ENCODE results near the gene VRTN. TPM values are rescaled to one million over a fixed set of nuclear protein-coding genes. Genes with fewer than 3 reads are reported as not detected.
"Not testable (repeated sequence)": the region's sequence is repeated elsewhere in the genome, so short reads cannot be mapped to it uniquely, and the experiment has no call there.

Gene VRTN
- total and polyA plus RNA-seq, 4 donors: not detected

GRCh38 chr14:74313601-74314000, 34.7 kb upstream of the VRTN start:
- H3K9me3 ChIP-seq (ENCODE audit: control insufficient read depth, insufficient read depth, low read length): no peaks in the 10 kb centered on the region
- 82% methylated on average over 3 of the region's 5 CpGs for WGBS (ENCODE audit: insufficient coverage)
- DNase-seq (ENCODE audit: low read depth in 4 of 6, low spot score in 6 of 6): no peak

DNA sequence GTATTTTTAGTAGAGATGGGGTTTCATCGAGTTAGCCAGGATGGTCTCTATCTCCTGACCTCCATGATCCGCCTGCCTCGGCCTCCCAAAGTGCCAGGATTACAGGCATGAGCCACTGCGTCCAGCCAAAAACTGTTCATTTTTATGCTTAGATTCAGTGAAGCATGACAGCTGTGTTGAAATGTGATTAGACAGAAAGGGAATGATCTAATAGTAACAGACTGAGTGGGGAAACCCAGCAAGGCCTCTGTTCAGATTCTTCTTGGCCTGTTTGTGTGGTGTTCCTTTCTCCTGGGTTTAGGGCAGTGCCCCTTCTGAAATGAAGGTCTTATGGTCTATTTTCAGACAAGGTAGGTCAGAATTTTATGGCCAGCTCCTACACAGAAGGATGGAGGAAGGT, 33.7 kb upstream of the VRTN start:
- Histone ChIP-seq H3K4me1 (ENCODE audit: control insufficient read depth, insufficient read depth, low read length) (no peaks in the 10 kb centered on the region), H3K36me3 (ENCODE audit: control insufficient read depth, insufficient read depth, low read length) (no peaks in the 10 kb centered on the region), H3K4me3 (ENCODE audit: low read depth, low read length) (no peak overlapping the region), H3K27ac (ENCODE audit: low read depth, low read length) (no peak overlapping the region), H3K9me3 (ENCODE audit: control insufficient read depth, insufficient read depth, low read length) (no peaks in the 10 kb centered on the region), H3K27me3 (ENCODE audit: control insufficient read depth, insufficient read depth, low read length) (no peaks in the 10 kb centered on the region)
- DNase-seq (ENCODE audit: low read depth in 4 of 6, low spot score in 6 of 6): no peak
- WGBS (ENCODE audit: insufficient coverage): 82% methylated on average over 4 of the region's 4 CpGs

More at GRCh38 chr14:74313601-74314000, 34.7 kb upstream of the VRTN start:
- Histone ChIP-seq H3K4me1 (ENCODE audit: control insufficient read depth, insufficient read depth, low read length) (no peaks in the 10 kb centered on the region), H3K36me3 (ENCODE audit: control insufficient read depth, insufficient read depth, low read length) (no peaks in the 10 kb centered on the region), H3K4me3 (ENCODE audit: low read depth, low read length) (no peak overlapping the region), H3K27ac (ENCODE audit: low read depth, low read length) (no peak overlapping the region), H3K27me3 (ENCODE audit: control insufficient read depth, insufficient read depth, low read length) (no peaks in the 10 kb centered on the region)

DNA sequence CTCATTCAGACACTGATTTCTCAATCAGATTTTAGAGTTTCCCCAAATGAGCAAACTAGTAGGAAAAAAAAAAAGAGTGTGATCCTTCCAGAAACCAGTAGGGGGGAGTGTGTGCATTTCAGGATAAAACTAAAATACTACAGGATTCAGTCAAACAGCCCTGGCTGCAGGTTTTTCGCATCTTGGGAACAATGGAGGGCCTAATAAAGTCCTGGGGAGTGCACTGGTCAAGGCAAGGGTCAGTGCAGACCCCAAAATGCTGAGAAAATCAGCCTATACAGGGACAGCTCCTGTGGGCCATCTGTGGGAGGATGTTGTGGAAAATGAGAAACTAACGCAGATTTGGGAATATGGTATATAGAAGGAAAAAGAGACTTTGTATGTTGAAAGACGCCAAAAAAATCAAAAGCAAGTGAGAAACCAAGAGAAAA, 23.3 kb upstream of the VRTN start:
- Histone ChIP-seq H3K4me1 (ENCODE audit: control insufficient read depth, insufficient read depth, low read length) (peaks cover 10% of the 10 kb centered on the region), H3K27ac (ENCODE audit: low read depth, low read length) (no peak overlapping the region), H3K4me3 (ENCODE audit: low read depth, low read length) (no peak overlapping the region), H3K36me3 (ENCODE audit: control insufficient read depth, insufficient read depth, low read length) (no peaks in the 10 kb centered on the region), H3K9me3 (ENCODE audit: control insufficient read depth, insufficient read depth, low read length) (no peaks in the 10 kb centered on the region), H3K27me3 (ENCODE audit: control insufficient read depth, insufficient read depth, low read length) (no peaks in the 10 kb centered on the region)
- WGBS (ENCODE audit: insufficient coverage): 58% methylated on average over 2 of the region's 3 CpGs
- DNase-seq (ENCODE audit: low read depth in 4 of 6, low spot score in 6 of 6): peak in 5 of 6 donors; percentile 22 to 85 (median 53)

- no peaks in the 10 kb centered on the region for H3K9me3 ChIP-seq (ENCODE audit: control insufficient read depth, insufficient read depth, low read length)
- WGBS (ENCODE audit: insufficient coverage): 88% methylated on average over 2 of the region's 3 CpGs
- no peak overlapping the region for H3K27ac ChIP-seq (ENCODE audit: low read depth, low read length)
- DNase-seq (ENCODE audit: low read depth in 4 of 6, low spot score in 6 of 6): no peak
- H3K36me3 ChIP-seq (ENCODE audit: control insufficient read depth, insufficient read depth, low read length): no peaks in the 10 kb centered on the region
- peaks cover 10% of the 10 kb centered on the region for H3K4me1 ChIP-seq (ENCODE audit: control insufficient read depth, insufficient read depth, low read length)
- no peaks in the 10 kb centered on the region for H3K27me3 ChIP-seq (ENCODE audit: control insufficient read depth, insufficient read depth, low read length)
- H3K4me3 ChIP-seq (ENCODE audit: low read depth, low read length): no peak overlapping the region
Measured at GRCh38 chr14:74325446-74325845, 22.8 kb upstream of the VRTN start.

GRCh38 chr14:74326369-74327152, 21.7 kb upstream of the VRTN start:
- H3K4me3 ChIP-seq (ENCODE audit: low read depth, low read length): no peak overlapping the region
- H3K27ac ChIP-seq (ENCODE audit: low read depth, low read length): no peak overlapping the region
- DNase-seq (ENCODE audit: low read depth in 4 of 6, low spot score in 6 of 6): peak in 5 of 6 donors; percentile 17 to 75 (median 29)
- 7% methylated on average over 6 of the region's 10 CpGs for WGBS (ENCODE audit: insufficient coverage)
- no peaks in the 10 kb centered on the region for H3K9me3 ChIP-seq (ENCODE audit: control insufficient read depth, insufficient read depth, low read length)
- no peaks in the 10 kb centered on the region for H3K36me3 ChIP-seq (ENCODE audit: control insufficient read depth, insufficient read depth, low read length)
- H3K4me1 ChIP-seq (ENCODE audit: control insufficient read depth, insufficient read depth, low read length): peaks cover 10% of the 10 kb centered on the region
- H3K27me3 ChIP-seq (ENCODE audit: control insufficient read depth, insufficient read depth, low read length): no peaks in the 10 kb centered on the region

GRCh38 chr14:74329950-74330552, 18.2 kb upstream of the VRTN start:
- not testable (repeated sequence) for H3K9me3 ChIP-seq (ENCODE audit: control insufficient read depth, insufficient read depth, low read length); H3K36me3 ChIP-seq (ENCODE audit: control insufficient read depth, insufficient read depth, low read length)
- 89% methylated on average over 6 of the region's 9 CpGs for WGBS (ENCODE audit: insufficient coverage)

GRCh38 chr14:74333909-74334308, 14.4 kb upstream of the VRTN start:
- Histone ChIP-seq H3K4me1 (ENCODE audit: control insufficient read depth, insufficient read depth, low read length) (no peaks in the 10 kb centered on the region), H3K4me3 (ENCODE audit: low read depth, low read length) (no peak overlapping the region), H3K9me3 (ENCODE audit: control insufficient read depth, insufficient read depth, low read length) (no peaks in the 10 kb centered on the region), H3K27me3 (ENCODE audit: control insufficient read depth, insufficient read depth, low read length) (no peaks in the 10 kb centered on the region), H3K27ac (ENCODE audit: low read depth, low read length) (no peak overlapping the region), H3K36me3 (ENCODE audit: control insufficient read depth, insufficient read depth, low read length) (no peaks in the 10 kb centered on the region)
- no peak for DNase-seq (ENCODE audit: low read depth in 4 of 6, low spot score in 6 of 6)
- 90% methylated on average over 2 of the region's 4 CpGs for WGBS (ENCODE audit: insufficient coverage)

More at GRCh38 chr14:74329950-74330552, 18.2 kb upstream of the VRTN start:
- H3K27ac ChIP-seq (ENCODE audit: low read depth, low read length); H3K4me3 ChIP-seq (ENCODE audit: low read depth, low read length); DNase-seq (ENCODE audit: low read depth in 4 of 6, low spot score in 6 of 6); H3K27me3 ChIP-seq (ENCODE audit: control insufficient read depth, insufficient read depth, low read length): not testable (repeated sequence)
- H3K4me1 ChIP-seq (ENCODE audit: control insufficient read depth, insufficient read depth, low read length): peaks cover 10% of the 10 kb centered on the region

- Histone ChIP-seq H3K4me1 (ENCODE audit: control insufficient read depth, insufficient read depth, low read length) (no peaks in the 10 kb centered on the region), H3K36me3 (ENCODE audit: control insufficient read depth, insufficient read depth, low read length) (no peaks in the 10 kb centered on the region), H3K27ac (ENCODE audit: low read depth, low read length) (no peak overlapping the region), H3K9me3 (ENCODE audit: control insufficient read depth, insufficient read depth, low read length) (no peaks in the 10 kb centered on the region), H3K4me3 (ENCODE audit: low read depth, low read length) (no peak overlapping the region), H3K27me3 (ENCODE audit: control insufficient read depth, insufficient read depth, low read length) (peaks cover 8% of the 10 kb centered on the region)
- DNase-seq (ENCODE audit: low read depth in 4 of 6, low spot score in 6 of 6): no peak
- WGBS (ENCODE audit: insufficient coverage): no CpG with 5 or more reads among the region's 2 CpGs
Measured at GRCh38 chr14:74346341-74346740, 1.9 kb upstream of the VRTN start.

GRCh38 chr14:74347097-74347794, 1.0 kb upstream of the VRTN start:
- 47% methylated on average over 7 of the region's 7 CpGs for WGBS (ENCODE audit: insufficient coverage)
- Histone ChIP-seq H3K9me3 (ENCODE audit: control insufficient read depth, insufficient read depth, low read length) (no peaks in the 10 kb centered on the region), H3K27ac (ENCODE audit: low read depth, low read length) (no peak overlapping the region), H3K27me3 (ENCODE audit: control insufficient read depth, insufficient read depth, low read length) (peaks cover 8% of the 10 kb centered on the region), H3K4me3 (ENCODE audit: low read depth, low read length) (no peak overlapping the region), H3K36me3 (ENCODE audit: control insufficient read depth, insufficient read depth, low read length) (no peaks in the 10 kb centered on the region), H3K4me1 (ENCODE audit: control insufficient read depth, insufficient read depth, low read length) (no peaks in the 10 kb centered on the region)
- DNase-seq (ENCODE audit: low read depth in 4 of 6, low spot score in 6 of 6): no peak
